ENCODE data around the gene IMPDH1. TPM values are rescaled to one million over a fixed set of nuclear protein-coding genes. Genes with fewer than 3 reads are reported as not detected.

IMPDH1 gene
- total and polyA plus RNA-seq, 2 donors (not counting 3 experiments of a cell fraction or from before 2014, with no cell fraction given): 78.8 to 97.9 TPM

GRCh38 chr7:128373606-128374005 is 36.2 kb downstream of the IMPDH1 start:
- BruUV-seq (replicated peaks): no TSS peak
- POLR2A ChIA-PET: no interaction called here
- FAIRE-seq (no peak), DNase-seq (ENCODE audit: low read depth, low spot score) (no peak)
- intact Hi-C loops (cut with micrococcal nuclease): no loop called here
- TF ChIP-seq POLR2AphosphoS5 (IDR thresholded peaks at IDR 0.05; ENCODE audit: insufficient read depth, low read depth, low read length) (no peak), MYC (IDR thresholded peaks at IDR 0.05; ENCODE audit: low read depth, low read length) (no peak), JUN (IDR thresholded peaks at IDR 0.05; ENCODE audit: borderline replicate concordance, insufficient read depth, insufficient read length, low read depth) (no peak), FOS (IDR thresholded peaks at IDR 0.05; ENCODE audit: borderline replicate concordance, insufficient read depth, low read length) (no peak), MAX (IDR thresholded peaks at IDR 0.05; ENCODE audit: insufficient read depth, insufficient read length) (no peak), CTCF (IDR thresholded peaks at IDR 0.05; ENCODE audit: extremely low read depth in 1 of 2, insufficient read depth in 1 of 2, low read depth in 1 of 2, low read length in 2 of 2) (no peak), EZH2 (IDR thresholded peaks at IDR 0.05; ENCODE audit: borderline replicate concordance, low read depth, low read length, severe bottlenecking) (no peak), GATA2 (IDR thresholded peaks at IDR 0.05; ENCODE audit: insufficient read depth, insufficient read length, low read depth, low read length) (no peak), POLR2A (IDR thresholded peaks at IDR 0.05; ENCODE audit: low read depth, low read length) (no peak)
- no peaks in the 10 kb centered on the region for H3K9me1 ChIP-seq (replicated peaks; ENCODE audit: control insufficient read depth, extremely low read depth, insufficient read depth, low read length)
- H3K4me2 ChIP-seq (ENCODE audit: insufficient read depth, low read length): no peak overlapping the region
- H3K4me1 ChIP-seq (ENCODE audit: control insufficient read depth, extremely low read depth, insufficient read depth, low read length): no peaks in the 10 kb centered on the region
- H4K20me1 ChIP-seq (replicated peaks; ENCODE audit: control insufficient read depth, extremely low read depth, insufficient read depth, low read length): no peaks in the 10 kb centered on the region
- dilution Hi-C loops (cut with MboI; ENCODE audit: extremely low pct_ligation_motif_present, low sequenced_read_pairs): no loop called here
- no peaks in the 10 kb centered on the region for H3K9me3 ChIP-seq (replicated peaks; ENCODE audit: control insufficient read depth, insufficient read depth, low read length)
- no peak overlapping the region for H3K4me3 ChIP-seq (replicated peaks in 1 of 3; ENCODE audit: insufficient read depth in 1 of 3, low read depth in 1 of 3, low read length in 3 of 3)
- H2AFZ ChIP-seq (ENCODE audit: low read depth, low read length): no peak overlapping the region
- H3K27me3 ChIP-seq (ENCODE audit: control insufficient read depth in 2 of 2, insufficient read depth in 2 of 2, low read length in 2 of 2): peaks cover 2 to 8% of the 10 kb centered on the region in 2 experiments
- CTCF ChIA-PET: interaction anchor here (1.0 to 3.7 kb wide), 6 partner anchors 8 to 88 kb away, joined by 3 to 22 read pairs (median 6); no protein-coding TSS in a partner anchor
- H3K79me2 ChIP-seq (ENCODE audit: control insufficient read depth, insufficient read depth, low read length): no peaks in the 10 kb centered on the region
- no peak overlapping the region for H3K9ac ChIP-seq (replicated peaks; ENCODE audit: extremely low read depth, insufficient read depth, low read length)
- no peak overlapping the region for H3K27ac ChIP-seq (ENCODE audit: insufficient read depth, low read depth, low read length)
- H3K36me3 ChIP-seq (ENCODE audit: control insufficient read depth in 2 of 2, extremely low read depth in 1 of 2, insufficient read depth in 2 of 2, low read length in 2 of 2): no peaks in the 10 kb centered on the region
